ENCODE data around the gene DAP.

DAP gene

GRCh38 chr5:10736354-10736753 is 24.7 kb downstream of the DAP start:
- Histone ChIP-seq H3K27ac (peak overlapping the region; percentile 61), H3K9me3 (no peaks in the 10 kb centered on the region), H3K36me3 (no peaks in the 10 kb centered on the region)

GRCh38 chr5:10735569-10736276 is 25.3 kb downstream of the DAP start:
- no peak for TF ChIP-seq CTCF (IDR thresholded peaks at IDR 0.05)
- Histone ChIP-seq H3K9me3 (no peaks in the 10 kb centered on the region), H3K4me3 (ENCODE audit: low read depth in 1 of 2, low read length in 1 of 2) (no peak overlapping the region), H3K27ac (peak overlapping the region; percentile 61), H3K27me3 (no peaks in the 10 kb centered on the region), H3K4me1 (ENCODE audit: control insufficient read depth in 1 of 2, insufficient read depth in 1 of 2, low read depth in 1 of 2, low read length in 1 of 2) (peaks cover 42 to 51% of the 10 kb centered on the region in 2 experiments), H3K36me3 (no peaks in the 10 kb centered on the region)

More at GRCh38 chr5:10736354-10736753, 24.7 kb downstream of the DAP start:
- H3K27me3 ChIP-seq: no peaks in the 10 kb centered on the region
- H3K4me1 ChIP-seq (ENCODE audit: control insufficient read depth in 1 of 2, insufficient read depth in 1 of 2, low read depth in 1 of 2, low read length in 1 of 2): peaks cover 42 to 51% of the 10 kb centered on the region in 2 experiments
- no peak overlapping the region for H3K4me3 ChIP-seq (ENCODE audit: low read depth in 1 of 2, low read length in 1 of 2)
- TF ChIP-seq CTCF (IDR thresholded peaks at IDR 0.05): no peak

GRCh38 chr5:10734832-10735523 is 26.1 kb downstream of the DAP start:
- Histone ChIP-seq H3K9me3 (no peaks in the 10 kb centered on the region), H3K27ac (peak overlapping the region; percentile 16), H3K4me3 (ENCODE audit: low read depth in 1 of 2, low read length in 1 of 2) (no peak overlapping the region), H3K36me3 (no peaks in the 10 kb centered on the region), H3K4me1 (ENCODE audit: control insufficient read depth in 1 of 2, insufficient read depth in 1 of 2, low read depth in 1 of 2, low read length in 1 of 2) (peaks cover 44 to 53% of the 10 kb centered on the region in 2 experiments), H3K27me3 (no peaks in the 10 kb centered on the region)
- no peak for TF ChIP-seq CTCF (IDR thresholded peaks at IDR 0.05)

GRCh38 chr5:10734037-10734709 is 26.9 kb downstream of the DAP start:
- H3K27me3 ChIP-seq: no peaks in the 10 kb centered on the region
- no peaks in the 10 kb centered on the region for H3K36me3 ChIP-seq
- H3K9me3 ChIP-seq: no peaks in the 10 kb centered on the region
- H3K4me1 ChIP-seq (ENCODE audit: control insufficient read depth in 1 of 2, insufficient read depth in 1 of 2, low read depth in 1 of 2, low read length in 1 of 2): peaks cover 50 to 59% of the 10 kb centered on the region in 2 experiments
- no peak for TF ChIP-seq CTCF (IDR thresholded peaks at IDR 0.05)
- H3K4me3 ChIP-seq (ENCODE audit: low read depth in 1 of 2, low read length in 1 of 2): no peak overlapping the region
- H3K27ac ChIP-seq: peak overlapping the region; percentile 89

GRCh38 chr5:10733426-10733825 is 27.6 kb downstream of the DAP start:
- no peak for TF ChIP-seq CTCF (IDR thresholded peaks at IDR 0.05)
- Histone ChIP-seq H3K27me3 (no peaks in the 10 kb centered on the region), H3K9me3 (no peaks in the 10 kb centered on the region), H3K27ac (peak overlapping the region; percentile 89), H3K4me3 (ENCODE audit: low read depth in 1 of 2, low read length in 1 of 2) (no peak overlapping the region), H3K4me1 (ENCODE audit: control insufficient read depth in 1 of 2, insufficient read depth in 1 of 2, low read depth in 1 of 2, low read length in 1 of 2) (peaks cover 50 to 59% of the 10 kb centered on the region in 2 experiments), H3K36me3 (no peaks in the 10 kb centered on the region)
